HG02870 (cell line): ENCODE results near the gene CYP46A1.
A peak's percentile ranks its signal among the peaks of the same experiment; 100 is the strongest.
"Not testable (repeated sequence)": the region's sequence is repeated elsewhere in the genome, so short reads cannot be mapped to it uniquely, and the experiment has no call there.

Experiments
- ATAC-seq: cut with Tn5 transposase; IDR thresholded peaks from one replicate; pipeline ENCODE4 v1.9.1; 2021; ENCODE audit warnings: mild to moderate bottlenecking, moderate library complexity; ENCODE audit not compliant: unreplicated experiment

Gene CYP46A1

GRCh38 chr14:99683619-99684409 is at the start of gene CYP46A1:
CYP46A1 (plus strand) TSS chr14:99684298; CDS start chr14:99684418, 120 bp downstream.
- peak; percentile 92 for ATAC-seq

DNA sequence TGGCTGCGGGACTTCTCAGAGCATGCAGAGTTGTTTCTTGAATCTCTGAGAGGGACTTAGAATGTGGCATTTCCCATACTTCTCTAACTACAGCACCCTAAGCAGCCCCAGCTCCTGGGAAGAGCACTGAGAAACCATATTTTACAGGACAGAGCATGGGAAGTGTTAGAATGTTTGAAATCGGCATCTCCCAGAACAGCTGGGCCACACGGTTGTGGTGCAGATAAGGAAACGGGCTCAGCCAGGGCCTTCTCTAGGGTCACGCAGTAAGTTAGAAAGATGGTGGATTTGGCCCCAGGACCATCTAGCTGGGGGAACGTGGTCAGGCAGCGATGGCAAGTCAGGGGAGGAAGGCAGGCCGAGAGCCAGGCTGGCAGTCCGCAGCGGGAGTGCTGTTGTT is 49.7 kb upstream of the CYP46A1 start:
- no peak for ATAC-seq

DNA sequence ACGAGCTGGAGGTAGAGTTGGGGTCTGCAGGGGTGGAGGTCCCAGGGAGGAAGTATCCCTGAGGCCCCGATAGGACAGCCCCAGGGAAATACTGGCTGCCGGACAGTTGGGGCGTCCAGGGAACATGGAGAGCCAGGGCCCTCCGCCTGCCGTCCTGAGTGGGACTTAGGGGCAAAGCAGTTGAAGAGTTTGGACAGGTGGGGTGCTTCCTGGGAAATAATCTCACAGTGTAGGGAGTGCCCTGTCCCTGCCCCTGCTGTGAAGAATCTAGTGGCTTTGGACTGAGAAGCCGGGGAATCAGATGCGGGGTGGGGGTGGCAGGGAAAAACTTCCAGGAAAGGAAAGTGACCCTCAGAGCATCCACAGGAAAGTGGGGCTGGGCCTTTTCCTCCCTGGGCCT is 49.0 kb upstream of the CYP46A1 start:
- no peak for ATAC-seq

- no peak for ATAC-seq
Measured at GRCh38 chr14:99636487-99636886, 47.6 kb upstream of the CYP46A1 start.

GRCh38 chr14:99637624-99638023 is 46.5 kb upstream of the CYP46A1 start:
- ATAC-seq, result no peak

GRCh38 chr14:99642771-99643170 is 41.3 kb upstream of the CYP46A1 start:
- ATAC-seq, result not testable (repeated sequence)

GRCh38 chr14:99643343-99643742 is 40.8 kb upstream of the CYP46A1 start:
- no peak for ATAC-seq

DNA sequence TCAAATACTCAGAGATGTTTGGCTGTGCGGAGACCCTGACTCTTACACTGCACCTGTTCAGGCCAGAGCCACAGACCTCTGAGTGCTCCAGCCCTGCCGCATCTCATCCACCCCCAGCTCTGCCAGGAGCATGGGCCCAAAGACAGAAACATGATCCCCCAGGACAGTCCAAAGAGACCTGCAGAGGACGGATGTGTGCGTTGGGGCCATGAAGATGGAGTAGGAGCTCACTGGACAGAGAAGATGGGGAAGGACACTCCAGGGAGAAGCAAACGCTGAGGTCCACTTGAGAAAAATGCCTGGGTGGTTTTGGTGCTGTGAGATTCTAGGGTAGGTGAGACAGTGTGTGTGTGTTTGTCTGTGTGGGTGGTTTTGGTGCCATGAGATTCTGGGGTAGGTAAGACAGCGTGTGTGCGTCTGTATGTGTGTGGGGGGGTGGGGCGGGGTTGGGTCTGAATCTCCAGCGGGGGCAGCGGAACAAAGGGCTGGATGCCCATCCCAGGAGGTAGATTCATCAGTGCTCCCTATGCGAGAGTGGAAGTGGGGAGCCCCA is 40.0 kb upstream of the CYP46A1 start:
- ATAC-seq, result no peak

- ATAC-seq, result no peak
Measured at GRCh38 chr14:99644723-99645544, 39.2 kb upstream of the CYP46A1 start, which contains the start of gene HHIPL1. HHIPL1 (plus strand) TSS chr14:99645129; CDS start chr14:99645208, 79 bp downstream.

DNA sequence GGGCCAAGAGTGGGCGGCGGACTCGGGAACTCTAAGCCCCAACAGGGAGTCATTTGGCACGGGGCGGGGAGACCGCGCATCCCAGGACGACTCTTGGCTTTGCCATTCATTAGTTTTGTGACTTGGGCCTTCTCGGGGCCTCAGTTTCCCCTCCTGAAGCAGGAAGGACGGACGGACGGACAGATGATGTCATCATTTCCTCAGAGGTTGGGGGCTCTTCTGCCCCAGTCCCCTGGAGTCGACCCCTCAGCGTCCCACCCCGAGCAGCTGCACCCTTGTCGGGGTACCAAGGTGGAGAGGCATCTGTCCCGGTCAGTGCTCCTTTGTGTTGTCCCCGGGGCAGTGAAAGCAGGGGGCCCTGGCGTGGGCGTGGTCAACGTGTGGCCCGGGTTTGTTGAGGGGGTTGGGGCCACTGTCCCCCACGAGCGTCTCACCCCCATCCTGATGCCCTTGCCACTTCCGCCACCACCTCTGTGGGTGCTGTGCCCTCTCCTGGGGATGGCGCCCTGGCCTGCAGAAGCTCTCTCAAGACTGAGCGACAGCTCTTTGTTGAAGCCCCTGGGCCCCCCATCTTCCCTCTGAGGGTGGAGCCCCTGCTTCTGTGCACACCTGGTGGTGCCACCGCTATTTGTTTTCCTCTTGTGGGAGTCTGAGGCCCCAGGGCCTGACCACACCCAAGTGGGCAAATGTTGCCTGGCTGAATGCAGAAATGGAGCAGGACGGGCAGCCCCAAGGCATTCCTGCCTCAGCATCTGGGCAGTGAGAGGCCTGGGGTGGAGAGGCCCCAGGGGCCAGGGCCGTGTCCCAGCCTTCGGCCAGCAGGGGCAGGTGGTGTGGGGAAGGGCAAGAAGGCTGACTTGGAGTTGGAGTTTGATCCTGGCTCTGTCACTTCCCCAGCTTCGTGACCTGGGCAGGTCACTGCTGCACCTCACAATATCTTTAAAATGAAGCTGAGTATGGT is 38.3 kb upstream of the CYP46A1 start:
- ATAC-seq, result no peak

DNA sequence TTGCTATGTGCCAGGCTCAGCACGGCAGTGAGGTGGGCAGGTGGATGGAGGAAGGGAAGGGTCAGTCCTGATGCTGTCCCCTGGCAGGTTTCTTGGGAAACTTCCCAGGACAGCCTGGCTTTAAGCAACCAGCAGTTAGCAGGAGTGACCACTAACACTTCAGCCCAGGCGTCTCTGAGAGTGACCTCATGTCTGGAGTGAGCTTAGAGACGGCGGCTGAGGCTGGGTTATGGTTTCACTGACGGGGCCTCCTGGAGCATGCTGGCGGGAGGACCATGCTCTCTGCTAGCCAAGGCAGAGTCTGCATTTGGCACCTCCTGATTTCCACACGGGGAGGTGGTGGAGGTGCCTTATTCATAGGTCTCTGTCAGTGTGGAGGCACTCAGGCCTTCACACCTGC is 36.7 kb upstream of the CYP46A1 start:
- ATAC-seq, result no peak

DNA sequence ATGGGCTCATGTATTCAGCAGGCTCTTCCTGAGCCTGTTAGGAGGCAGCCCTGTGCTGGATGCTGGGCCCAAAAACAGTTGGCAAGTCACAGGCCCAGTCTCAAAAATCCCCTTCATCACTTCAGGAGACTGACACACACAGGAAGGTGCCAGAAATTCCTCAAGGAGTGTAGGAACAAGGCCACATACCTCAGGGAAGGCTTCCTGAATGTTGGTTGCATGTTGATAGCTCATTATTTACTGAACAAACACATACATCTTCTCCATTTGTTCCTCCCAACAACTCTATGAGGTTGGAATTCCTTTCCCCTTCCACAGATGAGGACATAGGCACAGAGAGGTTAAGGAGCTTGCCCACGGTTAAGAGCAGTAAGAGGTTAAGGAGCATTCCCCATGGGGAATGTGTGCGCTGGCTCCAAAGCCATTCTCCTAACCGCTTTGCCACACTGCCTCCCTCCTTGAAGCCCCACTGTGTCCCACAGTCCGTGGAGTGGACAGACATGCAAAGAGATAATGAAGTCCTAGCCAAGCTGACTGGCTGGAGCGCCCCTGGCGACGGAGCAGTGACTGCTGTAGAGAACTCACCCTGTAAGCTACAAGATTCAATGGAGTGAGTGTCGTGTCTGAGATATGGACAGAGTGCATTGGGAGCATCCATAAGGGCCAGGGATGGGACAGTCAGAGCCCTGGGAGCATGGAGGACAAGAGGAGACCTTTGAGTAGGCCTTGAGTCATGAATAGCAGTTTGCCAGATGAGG is 35.9 kb upstream of the CYP46A1 start:
- ATAC-seq, result no peak

GRCh38 chr14:99649219-99649618 is 34.9 kb upstream of the CYP46A1 start:
- ATAC-seq, result no peak

GRCh38 chr14:99649643-99650042 is 34.5 kb upstream of the CYP46A1 start:
- ATAC-seq, result no peak

GRCh38 chr14:99650189-99650588 is 33.9 kb upstream of the CYP46A1 start:
- ATAC-seq, result no peak

GRCh38 chr14:99651953-99652746 is 31.9 kb upstream of the CYP46A1 start:
- no peak for ATAC-seq

GRCh38 chr14:99654235-99654985 is 29.7 kb upstream of the CYP46A1 start:
- no peak for ATAC-seq

DNA sequence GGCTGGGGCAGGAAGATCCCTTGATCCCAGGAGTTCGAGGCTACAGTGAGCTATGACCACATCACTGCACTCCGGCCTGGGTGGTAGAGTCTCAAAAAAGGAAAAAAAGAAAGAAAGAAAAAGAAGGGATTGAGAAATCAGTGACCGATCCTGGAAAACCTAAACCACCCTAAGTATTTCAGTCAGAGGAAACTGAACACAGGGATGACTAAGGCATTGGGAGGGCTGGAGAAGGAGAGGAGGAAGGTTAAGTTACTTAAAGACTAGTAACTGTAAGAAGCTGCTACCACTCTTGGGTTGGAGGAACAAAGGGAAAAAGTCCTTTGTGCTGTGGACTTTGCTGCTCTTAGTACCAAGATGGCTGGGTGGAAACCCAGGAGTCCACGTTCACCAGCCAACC is 28.6 kb upstream of the CYP46A1 start:
- ATAC-seq, result no peak
